HG03135 (cell line): ENCODE measurements around the gene TNFAIP8L3.

ENCODE experiments used
- ATAC-seq: cut with Tn5 transposase; IDR thresholded peaks from one replicate; pipeline ENCODE4 v1.9.1; 2021; ENCODE audit warnings: mild to moderate bottlenecking, moderate library complexity; ENCODE audit not compliant: unreplicated experiment

TNFAIP8L3 gene

GRCh38 chr15:51092480-51093040, 2.1 kb downstream of the TNFAIP8L3 start:
- ATAC-seq: no peak

GRCh38 chr15:51090753-51091152, 4.0 kb downstream of the TNFAIP8L3 start:
- ATAC-seq: no peak

GRCh38 chr15:51089699-51090453, 4.8 kb downstream of the TNFAIP8L3 start:
- no peak for ATAC-seq

- ATAC-seq: no peak
Observed at GRCh38 chr15:51089041-51089440, 5.7 kb downstream of the TNFAIP8L3 start.

GRCh38 chr15:51088585-51088984, 6.1 kb downstream of the TNFAIP8L3 start:
- ATAC-seq: no peak

- ATAC-seq: no peak
Observed at GRCh38 chr15:51087513-51087912, 7.2 kb downstream of the TNFAIP8L3 start.

GRCh38 chr15:51086409-51086808, 8.3 kb downstream of the TNFAIP8L3 start:
- no peak for ATAC-seq

GRCh38 chr15:51085764-51086163, 8.9 kb downstream of the TNFAIP8L3 start:
- no peak for ATAC-seq

- ATAC-seq: no peak
Observed at GRCh38 chr15:51083641-51084166, 11.0 kb downstream of the TNFAIP8L3 start.

- no peak for ATAC-seq
Observed at GRCh38 chr15:51082246-51082645, 12.5 kb downstream of the TNFAIP8L3 start.

GRCh38 chr15:51080286-51080685, 14.4 kb downstream of the TNFAIP8L3 start:
- no peak for ATAC-seq

GRCh38 chr15:51079226-51079625, 15.5 kb downstream of the TNFAIP8L3 start:
- no peak for ATAC-seq

- no peak for ATAC-seq
Observed at GRCh38 chr15:51077221-51078153, 17.2 kb downstream of the TNFAIP8L3 start.

GRCh38 chr15:51076524-51077220, 18.0 kb downstream of the TNFAIP8L3 start:
- no peak for ATAC-seq

GRCh38 chr15:51075826-51076523, 18.7 kb downstream of the TNFAIP8L3 start:
- no peak for ATAC-seq

GRCh38 chr15:51075364-51075763, 19.3 kb downstream of the TNFAIP8L3 start:
- ATAC-seq: no peak

- ATAC-seq: no peak
Observed at GRCh38 chr15:51074926-51075325, 19.8 kb downstream of the TNFAIP8L3 start.

- no peak for ATAC-seq
Observed at GRCh38 chr15:51071578-51071977, 23.1 kb downstream of the TNFAIP8L3 start.

- ATAC-seq: no peak
Observed at GRCh38 chr15:51069983-51070382, 24.7 kb downstream of the TNFAIP8L3 start.

- ATAC-seq: no peak
Observed at GRCh38 chr15:51067510-51067909, 27.2 kb downstream of the TNFAIP8L3 start.
